GM12872 (cell line): ENCODE results near the gene DPM3.

Experiments
- CTCF ChIP-seq: IDR thresholded peaks from 3 replicates; pipeline ENCODE4 v1.5.1; 2011; ENCODE audit warnings: low read depth, mild to moderate bottlenecking, low read length, moderate library complexity; ENCODE audit not compliant: insufficient read depth

Gene DPM3

GRCh38 chr1:155122308-155122707 lies 18.0 kb downstream of the DPM3 start:
- TF ChIP-seq CTCF = no peak

- no peak for TF ChIP-seq CTCF
These were observed 19.1 kb downstream of the DPM3 start for GRCh38 chr1:155121249-155121648.

- TF ChIP-seq CTCF = no peak
These were observed 20.1 kb downstream of the DPM3 start for GRCh38 chr1:155120253-155120652.

- TF ChIP-seq CTCF = no peak
These were observed 22.7 kb downstream of the DPM3 start for GRCh38 chr1:155117610-155118009.

- TF ChIP-seq CTCF = no peak
These were observed 24.1 kb downstream of the DPM3 start for GRCh38 chr1:155116113-155116764.

- no peak for TF ChIP-seq CTCF
These were observed 26.8 kb downstream of the DPM3 start for GRCh38 chr1:155113450-155113980.

- no peak for TF ChIP-seq CTCF
These were observed 29.5 kb downstream of the DPM3 start for GRCh38 chr1:155110826-155111225.
